Stimulated activated CD4-positive, alpha-beta T cell treated with anti-CD3 and anti-CD28 coated beads, Interleukin-4, amount 100 ng/mL, for 24 hours (primary cell): Measurements from ENCODE around the gene TPD52L2.
"Not testable (repeated sequence)": the region's sequence is repeated elsewhere in the genome, so short reads cannot be mapped to it uniquely, and the experiment has no call there.

Source experiments
- DNase-seq: peaks from one replicate; pipeline ENCODE4 v3.0.0-alpha.2; 2020

Gene TPD52L2

DNA sequence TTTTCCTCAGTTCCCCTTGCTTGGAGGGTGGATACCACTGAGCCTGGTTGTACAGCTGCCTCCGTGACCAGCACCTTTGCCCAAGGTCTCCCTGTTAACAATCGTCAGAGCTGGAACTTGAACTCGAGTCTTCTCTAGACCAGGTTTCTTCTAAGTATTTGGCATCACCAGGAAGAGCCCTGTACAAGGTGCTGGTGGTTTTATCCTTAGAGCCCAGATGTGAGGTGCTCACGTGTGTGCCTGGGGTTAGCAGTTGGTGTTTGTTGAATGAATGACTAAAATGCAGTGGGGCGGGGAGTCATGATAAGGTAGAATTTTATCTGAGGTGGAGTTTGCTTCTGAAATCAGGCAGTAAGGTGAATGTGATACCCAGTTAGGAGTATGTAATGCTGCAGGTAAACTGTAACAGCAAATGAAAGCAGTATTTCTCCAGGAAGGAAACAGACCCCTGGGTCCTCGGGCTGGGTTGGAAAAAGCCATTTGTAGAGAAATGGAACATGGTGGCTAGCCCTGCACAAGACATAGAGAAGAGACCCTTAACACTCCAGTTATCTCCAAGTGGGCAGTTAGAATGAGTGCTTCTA lies 33.0 kb downstream of the TPD52L2 start:
- DNase-seq, result no peak

DNA sequence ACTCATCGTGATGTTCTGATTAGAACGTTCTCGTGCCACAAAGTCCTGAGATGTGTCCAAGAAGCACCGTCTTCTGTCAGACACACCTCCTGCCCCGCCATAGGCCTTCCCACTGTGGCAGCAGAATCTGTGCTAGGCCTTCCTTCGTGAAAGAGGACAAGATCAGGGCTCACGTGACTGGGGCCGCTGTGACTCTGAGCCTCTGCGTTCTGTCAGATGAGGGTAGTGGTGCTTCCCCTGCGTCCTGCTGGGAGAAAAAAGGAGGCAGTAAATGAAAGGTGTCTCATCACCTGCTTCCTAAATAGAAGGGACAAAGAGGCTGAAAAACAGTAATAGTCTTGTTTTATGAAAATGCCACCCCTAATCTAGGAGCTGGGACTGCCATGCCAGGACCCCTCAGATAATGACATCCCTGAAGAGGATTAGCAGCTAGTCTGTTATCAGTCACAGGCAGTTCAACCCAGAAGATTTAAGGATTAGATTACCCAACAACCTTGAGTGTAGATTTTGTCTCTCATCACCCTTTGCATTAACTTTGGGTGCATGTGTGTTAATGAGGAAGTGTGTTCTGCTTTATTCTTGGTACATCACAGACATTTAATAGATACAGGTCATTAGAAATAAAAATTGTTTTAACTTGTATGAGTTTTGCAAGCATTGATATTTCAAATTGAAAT lies 34.0 kb downstream of the TPD52L2 start:
- no peak for DNase-seq

DNA sequence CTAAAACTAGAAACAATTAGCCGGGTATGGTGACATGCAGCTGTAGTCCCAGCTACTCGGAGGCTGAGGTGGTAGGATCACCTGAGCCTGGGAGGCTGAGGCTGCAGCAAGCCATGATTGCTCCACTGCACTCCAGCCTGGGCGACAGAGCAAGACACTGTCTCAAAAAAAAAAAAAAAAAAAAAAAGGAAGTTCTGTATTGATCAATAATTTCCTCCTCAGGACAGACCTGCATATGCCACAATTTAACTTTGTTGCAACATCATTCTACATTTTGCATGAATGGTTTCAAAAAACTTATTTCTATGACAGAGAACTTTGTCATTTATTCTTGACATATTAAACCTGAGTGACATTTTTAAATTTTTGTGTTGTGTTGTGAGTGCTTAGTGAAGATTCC lies 35.3 kb downstream of the TPD52L2 start:
- no peak for DNase-seq

- DNase-seq, result no peak
Observed at GRCh38 chr20:63903796-63904561, 38.9 kb downstream of the TPD52L2 start.

GRCh38 chr20:63908008-63908682 lies 43.1 kb downstream of the TPD52L2 start:
- no peak for DNase-seq

GRCh38 chr20:63911176-63911575 lies 46.1 kb downstream of the TPD52L2 start:
- no peak for DNase-seq

DNA sequence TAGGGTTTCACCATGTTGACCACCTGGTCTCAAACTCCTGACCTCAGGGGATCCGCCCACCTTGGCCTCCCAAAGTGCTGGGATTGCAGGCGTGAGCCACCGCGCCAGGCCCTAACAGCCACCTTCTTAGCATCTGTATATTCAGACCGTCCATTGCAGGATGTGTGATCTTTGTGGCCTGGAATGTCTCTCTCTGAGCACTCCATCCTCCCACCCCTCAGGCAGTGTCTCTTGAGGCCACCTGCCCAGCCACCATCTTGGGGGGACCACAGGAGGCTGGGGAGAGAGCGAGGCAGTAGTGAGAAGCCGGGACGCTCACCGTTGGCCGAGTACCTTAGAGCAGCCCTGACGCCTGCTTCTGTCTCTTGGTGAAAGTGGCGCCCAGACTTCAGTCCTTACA lies 48.7 kb downstream of the TPD52L2 start:
- no peak for DNase-seq

GRCh38 chr20:63915471-63915870 lies 50.4 kb downstream of the TPD52L2 start:
- no peak for DNase-seq

DNA sequence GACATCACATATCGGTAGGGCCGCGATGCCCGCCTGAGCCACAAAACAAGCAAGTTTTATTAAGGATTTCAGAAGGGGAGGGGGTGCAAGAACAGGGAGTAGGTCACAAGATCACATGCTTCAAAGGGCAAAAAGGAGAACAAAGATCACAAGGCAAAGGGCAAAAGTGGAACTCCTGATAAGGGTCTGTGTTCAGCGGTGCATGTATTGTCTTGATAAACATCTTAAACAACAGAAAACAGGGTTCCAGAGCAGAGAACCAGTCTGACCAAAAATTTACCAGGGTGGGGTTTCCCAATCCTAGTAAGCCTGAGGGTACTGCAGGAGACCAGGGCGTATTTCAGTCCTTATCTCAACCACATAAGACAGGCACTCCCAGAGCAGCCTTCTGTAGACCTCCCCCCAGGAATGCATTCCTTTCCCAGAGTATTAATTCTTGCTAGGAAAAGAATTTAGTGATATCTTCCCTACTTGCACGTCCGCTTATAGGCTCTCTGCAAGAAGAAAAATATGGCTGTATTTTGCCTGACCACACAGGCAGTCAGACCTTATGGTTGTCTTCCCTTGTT lies 51.4 kb downstream of the TPD52L2 start:
- DNase-seq, result not testable (repeated sequence)

DNA sequence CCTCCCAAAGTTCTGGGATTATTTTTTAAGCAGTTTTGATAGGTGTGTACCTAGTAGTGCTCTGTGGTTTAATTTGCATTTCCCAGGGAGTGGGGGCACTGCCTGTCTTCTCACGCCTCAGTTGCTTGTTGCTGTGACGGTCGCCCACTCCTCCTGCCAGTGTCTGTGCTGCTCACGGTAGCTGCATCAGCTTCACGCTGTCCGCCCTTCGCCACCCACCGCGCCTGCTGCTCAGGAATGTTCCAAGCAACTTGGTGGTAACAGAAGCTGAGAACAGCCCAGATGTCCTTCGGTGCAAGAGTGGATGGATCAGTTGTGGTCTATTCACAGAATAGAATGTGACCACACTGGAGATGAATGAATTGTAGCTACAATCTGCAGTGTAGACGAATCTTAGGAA lies 52.7 kb downstream of the TPD52L2 start:
- DNase-seq, result no peak

DNA sequence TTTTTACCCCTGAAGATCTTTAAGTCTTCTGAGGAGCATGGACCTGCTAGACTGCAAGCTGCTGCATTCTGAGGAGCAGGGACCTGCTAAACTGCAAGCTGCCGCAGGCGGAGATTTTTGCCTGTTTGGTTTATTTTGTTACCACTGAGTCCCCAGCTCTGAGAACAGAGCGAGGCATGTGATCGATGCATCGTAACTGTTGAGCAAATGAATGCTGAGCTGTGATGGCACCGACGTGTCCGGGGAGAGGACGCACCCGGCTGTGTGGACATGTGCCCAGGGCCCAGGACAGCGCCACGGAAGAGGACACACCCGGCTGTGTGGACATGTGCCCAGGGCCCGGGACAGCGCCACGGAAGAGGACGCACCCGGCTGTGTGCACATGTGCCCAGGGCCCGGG lies 54.1 kb downstream of the TPD52L2 start:
- DNase-seq, result no peak

GRCh38 chr20:63920226-63920625 lies 55.2 kb downstream of the TPD52L2 start:
- no peak for DNase-seq

GRCh38 chr20:63923651-63924050 lies 58.6 kb downstream of the TPD52L2 start:
- no peak for DNase-seq

- DNase-seq, result no peak
Observed at GRCh38 chr20:63924241-63924640, 59.2 kb downstream of the TPD52L2 start.

GRCh38 chr20:63926298-63926697 lies 61.2 kb downstream of the TPD52L2 start:
- DNase-seq, result no peak

GRCh38 chr20:63929071-63929470 lies 64.0 kb downstream of the TPD52L2 start:
- DNase-seq, result no peak

DNA sequence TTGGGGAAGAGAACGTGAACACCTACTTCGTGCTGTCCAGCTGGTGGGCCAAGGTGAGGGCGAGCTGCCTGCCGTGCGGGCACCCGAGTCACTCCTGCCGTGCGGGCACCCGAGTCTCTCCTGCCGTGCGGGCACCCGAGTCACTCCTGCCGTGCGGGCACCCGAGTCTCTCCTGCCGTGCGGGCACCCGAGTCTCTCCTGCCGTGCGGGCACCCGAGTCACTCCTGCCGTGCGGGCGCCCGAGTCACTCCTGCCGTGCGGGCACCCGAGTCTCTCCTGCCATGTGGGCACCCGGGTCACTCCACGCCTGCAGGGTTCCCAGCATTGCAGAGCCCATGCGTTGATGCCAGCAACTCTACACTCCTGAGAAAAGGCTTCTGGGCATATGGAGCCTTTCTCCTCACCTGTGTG lies 64.4 kb downstream of the TPD52L2 start:
- DNase-seq, result not testable (repeated sequence)

- no peak for DNase-seq
Observed at GRCh38 chr20:63930971-63931553, 66.0 kb downstream of the TPD52L2 start.

DNA sequence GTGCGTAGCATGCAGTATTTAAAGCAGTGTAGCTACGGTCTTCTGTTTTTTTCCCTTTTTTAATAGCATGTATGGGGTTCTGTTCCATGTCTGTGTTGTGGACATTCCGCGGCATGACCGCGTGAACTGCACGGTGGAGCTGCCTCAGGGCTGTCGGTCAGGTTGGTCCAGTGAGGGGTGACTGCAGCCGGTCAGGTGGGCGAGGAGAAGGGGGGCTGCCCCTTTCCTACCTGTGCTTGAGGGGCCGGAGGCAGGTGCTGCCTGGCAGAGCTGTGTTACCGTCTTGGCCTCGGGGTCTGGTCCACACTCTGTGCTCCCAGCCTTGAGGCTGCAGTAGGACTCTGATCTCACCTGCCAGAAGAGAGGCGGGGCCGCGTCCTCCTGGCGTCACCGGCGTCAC lies 66.7 kb downstream of the TPD52L2 start:
- DNase-seq, result no peak

DNA sequence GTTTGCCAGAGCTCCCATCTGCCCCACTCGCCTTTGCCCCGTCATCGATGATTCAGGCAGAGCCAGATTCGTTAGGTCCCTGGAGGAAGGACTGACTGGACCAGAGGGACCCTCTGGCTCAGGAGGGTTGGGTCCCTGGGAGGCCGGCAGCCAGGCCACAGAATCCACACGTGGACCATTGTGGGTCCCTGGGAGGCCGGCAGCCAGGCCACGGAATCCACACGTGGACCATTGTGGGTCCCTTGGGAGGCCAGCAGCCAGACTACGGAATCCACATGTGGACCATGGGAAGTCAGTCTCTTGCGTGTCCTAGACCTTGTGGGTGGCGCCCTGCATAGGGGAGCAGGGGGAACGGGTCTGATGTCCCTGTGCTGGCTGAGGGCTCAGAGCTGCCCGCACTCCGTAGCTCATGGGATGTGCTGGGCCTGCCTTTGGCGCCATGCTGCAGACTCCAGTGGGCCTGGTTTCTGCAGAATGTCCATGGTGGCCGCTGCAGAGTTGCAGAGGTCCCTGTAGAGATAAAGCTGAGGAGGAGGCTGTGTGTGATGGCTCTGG lies 67.6 kb downstream of the TPD52L2 start:
- DNase-seq, result no peak

GRCh38 chr20:63933646-63934045 lies 68.6 kb downstream of the TPD52L2 start:
- DNase-seq, result no peak

- no peak for DNase-seq
Observed at GRCh38 chr20:63934271-63935068, 69.4 kb downstream of the TPD52L2 start.
